DOHH2 (cell line): ENCODE measurements around the gene MUC21.
"Not testable (repeated sequence)": the region's sequence is repeated elsewhere in the genome, so short reads cannot be mapped to it uniquely, and the experiment has no call there.

ENCODE experiments used
- H3F3A ChIP-seq: fragments of 200-600 bp; sonication (generic), shearing (Covaris generic); 2 replicates; pipeline ENCODE4 v1.6.0; 2016; ENCODE audit warnings: antibody characterized with exemption, mild to moderate bottlenecking; ENCODE audit not compliant: control insufficient read depth, insufficient read depth
- H3K27ac ChIP-seq: fragments of 200-600 bp; sonication (generic); 2 replicates; pipeline ENCODE4 v1.5.1; 2014; ENCODE audit warnings: low read depth, mild to moderate bottlenecking, low read length, moderate library complexity
- H3K27me3 ChIP-seq: fragments of 200-600 bp; sonication (generic); 2 replicates; pipeline ENCODE4 v1.6.1; 2014; ENCODE audit warnings: mild to moderate bottlenecking, low read length, mixed read lengths; ENCODE audit not compliant: control insufficient read depth
- H3K36me3 ChIP-seq: fragments of 200-600 bp; sonication (generic); 2 replicates; pipeline ENCODE4 v1.6.1; 2014; ENCODE audit warnings: mild to moderate bottlenecking, low read length, moderate library complexity, mixed read lengths; ENCODE audit not compliant: control insufficient read depth
- H3K4me1 ChIP-seq: fragments of 200-600 bp; sonication (generic); 2 replicates; pipeline ENCODE4 v1.6.1; 2014; ENCODE audit warnings: mild to moderate bottlenecking, low read length, mixed read lengths; ENCODE audit not compliant: control insufficient read depth
- H3K4me2 ChIP-seq: fragments of 200-600 bp; sonication (generic); 2 replicates; pipeline ENCODE4 v1.6.0; 2014; ENCODE audit warnings: mild to moderate bottlenecking, low read length, moderate library complexity
- H3K4me3 ChIP-seq: fragments of 200-600 bp; sonication (generic); 2 replicates; pipeline ENCODE4 v1.5.1; 2014; ENCODE audit warnings: mild to moderate bottlenecking, low read length, mixed read lengths
- H3K79me2 ChIP-seq: fragments of 200-600 bp; sonication (generic); 2 replicates; pipeline ENCODE4 v1.6.1; 2014; ENCODE audit warnings: mild to moderate bottlenecking, low read length, mixed read lengths; ENCODE audit not compliant: control insufficient read depth
- H3K9me2 ChIP-seq: fragments of 200-600 bp; sonication (generic); replicated peaks from 2 replicates; pipeline ENCODE4 v1.6.1; 2014; ENCODE audit warnings: mild to moderate bottlenecking, low read length, mixed read lengths; ENCODE audit not compliant: control insufficient read depth
- H3K9me3 ChIP-seq: fragments of 200-600 bp; sonication (generic); 2 replicates; pipeline ENCODE4 v1.6.1; 2014; ENCODE audit warnings: antibody characterized with exemption, low read length, mixed read lengths; ENCODE audit not compliant: control insufficient read depth, insufficient read depth
- H4K20me1 ChIP-seq: fragments of 200-600 bp; sonication (generic); 2 replicates; pipeline ENCODE4 v1.6.0; 2014; ENCODE audit warnings: low read depth, mild to moderate bottlenecking, antibody characterized with exemption, low read length, moderate library complexity; ENCODE audit not compliant: control insufficient read depth, insufficient read depth
- EZH2phosphoT487 ChIP-seq: fragments of 200-600 bp; sonication (generic); IDR thresholded peaks from 2 replicates; pipeline ENCODE4 v1.6.1; 2017; ENCODE audit warnings: borderline replicate concordance, mild to moderate bottlenecking, antibody characterized with exemption, low read length, moderate library complexity, mixed read lengths
- TF ChIP-seq, protein P1 (sequence below): fragments of 200-600 bp; sonication (generic); IDR thresholded peaks from one replicate; pipeline ENCODE4 v1.5.1; 2014; ENCODE audit warnings: antibody characterized with exemption, mild to moderate bottlenecking, low read depth, low read length; ENCODE audit not compliant: poor library complexity, severe bottlenecking

Gene MUC21

DNA sequence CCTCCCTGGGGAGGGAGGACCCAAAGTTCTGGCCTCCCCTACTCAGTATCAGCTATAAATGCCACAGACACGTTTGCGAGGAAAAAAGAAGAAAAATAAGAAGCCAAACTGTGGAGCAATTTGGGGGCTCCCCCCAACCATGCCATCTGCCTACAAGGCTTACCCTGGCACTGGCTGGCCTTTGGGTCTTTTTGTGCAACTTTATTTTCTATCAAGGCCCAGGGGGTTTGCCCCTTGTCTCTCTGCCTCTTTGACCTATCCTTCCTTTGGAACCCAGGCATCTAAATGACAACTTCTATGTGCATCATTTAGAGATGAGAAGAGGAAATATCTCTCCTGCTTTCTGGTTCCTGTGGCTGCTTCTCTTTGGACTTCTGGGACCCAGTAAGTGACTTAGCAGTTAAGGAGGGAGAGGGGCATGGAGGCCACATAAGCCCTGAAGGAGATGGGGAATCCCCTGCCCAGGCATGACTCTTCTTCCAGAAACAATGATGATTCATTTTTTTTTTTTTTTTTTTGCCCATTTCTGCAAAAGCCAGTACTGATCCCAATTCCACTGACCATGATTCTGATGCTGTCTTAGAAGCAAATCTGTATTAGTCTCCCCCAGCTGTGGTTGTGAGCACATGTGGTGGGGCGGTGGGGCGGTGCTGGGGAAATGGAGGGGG, 27.0 kb downstream of the MUC21 start, which contains the start of gene MUC22:
Gene MUC22, plus strand, starts transcription at position 82 of the 668 bp plus-strand sequence. Its CDS starts 233 bp downstream, at position 315.
- H3K9me3 ChIP-seq = 0 out of 2 replicates have a peak, but pooled peaks cover 3% of the 10 kb centered on the region
- H3K27ac ChIP-seq = no peak within 1 kb of the TSS
- no peak within 1 kb of the TSS for H3K4me2 ChIP-seq
- peaks cover 10% of the 10 kb centered on the region for H3K27me3 ChIP-seq
- TF ChIP-seq, protein P1, sequence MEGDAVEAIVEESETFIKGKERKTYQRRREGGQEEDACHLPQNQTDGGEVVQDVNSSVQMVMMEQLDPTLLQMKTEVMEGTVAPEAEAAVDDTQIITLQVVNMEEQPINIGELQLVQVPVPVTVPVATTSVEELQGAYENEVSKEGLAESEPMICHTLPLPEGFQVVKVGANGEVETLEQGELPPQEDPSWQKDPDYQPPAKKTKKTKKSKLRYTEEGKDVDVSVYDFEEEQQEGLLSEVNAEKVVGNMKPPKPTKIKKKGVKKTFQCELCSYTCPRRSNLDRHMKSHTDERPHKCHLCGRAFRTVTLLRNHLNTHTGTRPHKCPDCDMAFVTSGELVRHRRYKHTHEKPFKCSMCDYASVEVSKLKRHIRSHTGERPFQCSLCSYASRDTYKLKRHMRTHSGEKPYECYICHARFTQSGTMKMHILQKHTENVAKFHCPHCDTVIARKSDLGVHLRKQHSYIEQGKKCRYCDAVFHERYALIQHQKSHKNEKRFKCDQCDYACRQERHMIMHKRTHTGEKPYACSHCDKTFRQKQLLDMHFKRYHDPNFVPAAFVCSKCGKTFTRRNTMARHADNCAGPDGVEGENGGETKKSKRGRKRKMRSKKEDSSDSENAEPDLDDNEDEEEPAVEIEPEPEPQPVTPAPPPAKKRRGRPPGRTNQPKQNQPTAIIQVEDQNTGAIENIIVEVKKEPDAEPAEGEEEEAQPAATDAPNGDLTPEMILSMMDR = no peak
- no peak for TF ChIP-seq EZH2phosphoT487
- H3F3A ChIP-seq = no peaks in the 10 kb centered on the region
- no peaks in the 10 kb centered on the region for H4K20me1 ChIP-seq
- H3K36me3 ChIP-seq = no peaks in the 10 kb centered on the region
- H3K79me2 ChIP-seq = no peaks in the 10 kb centered on the region
- H3K9me2 ChIP-seq = no peaks in the 10 kb centered on the region
- no peak within 1 kb of the TSS for H3K4me3 ChIP-seq
- H3K4me1 ChIP-seq = no peaks in the 10 kb centered on the region

DNA sequence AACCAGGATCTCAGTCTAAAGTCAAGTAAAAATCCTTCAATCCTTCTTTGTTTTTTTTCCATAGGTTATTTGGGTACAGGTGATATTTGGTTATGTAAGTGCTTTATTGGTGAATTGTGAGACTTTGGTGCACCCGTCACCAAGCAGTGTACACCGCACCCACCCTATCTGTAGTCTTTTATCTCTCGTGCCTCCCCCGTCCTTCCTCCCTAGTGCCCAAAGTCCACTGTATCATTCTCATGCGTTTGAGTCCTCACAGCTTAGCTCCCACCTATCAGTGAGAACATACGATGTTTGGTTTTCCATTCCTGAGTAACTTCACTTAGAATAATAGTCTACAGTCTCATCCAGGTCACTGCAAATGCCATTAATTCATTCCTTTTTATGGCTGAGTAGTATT, 27.6 kb downstream of the MUC21 start:
- H3K36me3 ChIP-seq = no peaks in the 10 kb centered on the region
- no peaks in the 10 kb centered on the region for H3F3A ChIP-seq
- H3K27me3 ChIP-seq = peaks cover 5% of the 10 kb centered on the region
- no peaks in the 10 kb centered on the region for H3K4me1 ChIP-seq
- H3K9me2 ChIP-seq = no peaks in the 10 kb centered on the region
- no peaks in the 10 kb centered on the region for H4K20me1 ChIP-seq
- H3K4me2 ChIP-seq = no peak overlapping the region
- TF ChIP-seq, protein P1 = no peak
- TF ChIP-seq EZH2phosphoT487 = no peak
- H3K9me3 ChIP-seq = peaks cover 5% of the 10 kb centered on the region; the same call in 1 of the 2 replicates
- no peak overlapping the region for H3K4me3 ChIP-seq
- H3K79me2 ChIP-seq = no peaks in the 10 kb centered on the region
- no peak overlapping the region for H3K27ac ChIP-seq

DNA sequence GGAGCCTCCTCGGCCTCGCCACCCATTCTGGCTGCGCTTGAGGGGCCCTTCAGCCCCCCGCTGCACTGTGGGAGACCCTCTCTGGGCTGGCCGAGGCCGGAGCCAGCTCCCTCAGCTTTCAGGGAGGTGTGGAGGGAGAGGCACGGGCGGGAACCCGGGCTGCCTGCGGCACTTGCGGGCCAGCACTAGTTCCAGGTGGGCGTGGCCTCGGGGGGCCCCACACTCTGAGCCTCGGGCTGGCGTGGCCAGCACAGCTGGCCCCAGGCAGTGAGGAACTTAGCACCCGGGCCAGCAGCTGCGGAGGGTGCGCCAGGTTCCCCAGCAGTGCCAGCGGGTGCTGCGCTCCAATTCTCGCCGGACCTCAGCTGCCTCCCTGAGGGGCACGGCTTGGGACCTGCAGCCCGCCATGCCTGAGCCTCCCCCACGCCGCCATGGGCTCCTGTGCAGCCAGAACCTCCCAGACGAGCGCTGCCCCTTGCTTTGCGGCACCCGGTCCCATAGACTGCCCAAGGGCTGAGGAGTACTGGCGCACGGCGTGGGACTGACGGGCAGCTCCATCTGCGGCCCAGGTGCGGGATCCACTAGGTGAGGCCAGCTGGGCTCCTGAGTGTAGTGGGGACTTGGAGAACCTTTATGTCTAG, 33.3 kb downstream of the MUC21 start:
- no peaks in the 10 kb centered on the region for H3F3A ChIP-seq
- H3K79me2 ChIP-seq = no peaks in the 10 kb centered on the region
- no peak overlapping the region for H3K4me3 ChIP-seq
- TF ChIP-seq, protein P1 = no peak
- TF ChIP-seq EZH2phosphoT487 = no peak
- no peaks in the 10 kb centered on the region for H4K20me1 ChIP-seq
- no peaks in the 10 kb centered on the region for H3K27me3 ChIP-seq
- H3K36me3 ChIP-seq = no peaks in the 10 kb centered on the region
- no peaks in the 10 kb centered on the region for H3K4me1 ChIP-seq
- no peaks in the 10 kb centered on the region for H3K9me2 ChIP-seq
- peaks cover 9% of the 10 kb centered on the region; the same call in 1 of the 2 replicates for H3K9me3 ChIP-seq
- no peak overlapping the region for H3K27ac ChIP-seq
- no peak overlapping the region for H3K4me2 ChIP-seq

DNA sequence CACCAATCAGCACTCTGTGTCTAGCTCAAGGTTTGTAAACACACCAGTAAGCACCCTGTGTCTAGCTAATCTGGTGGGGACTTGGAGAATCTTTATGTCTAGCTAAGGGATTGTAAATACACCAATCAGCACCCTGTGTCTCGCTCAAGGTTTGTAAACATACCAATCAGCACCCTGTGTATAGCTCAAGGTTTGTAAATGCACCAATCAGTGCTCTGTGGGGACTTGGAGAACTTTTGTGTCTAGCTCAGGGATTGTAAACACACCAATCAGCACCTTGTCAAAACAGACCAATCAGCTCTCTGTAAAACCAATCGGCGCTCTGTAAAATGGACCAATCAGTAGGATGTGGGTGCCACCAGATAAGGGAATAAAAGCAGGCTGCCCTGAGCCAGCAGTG, 33.9 kb downstream of the MUC21 start:
- not testable (repeated sequence) for H3K36me3 ChIP-seq, H3K4me1 ChIP-seq, H3K9me3 ChIP-seq, H3K27ac ChIP-seq, H3K9me2 ChIP-seq, H3K4me2 ChIP-seq, H4K20me1 ChIP-seq, H3K27me3 ChIP-seq, H3K79me2 ChIP-seq, H3F3A ChIP-seq, H3K4me3 ChIP-seq
